Left ventricle myocardium inferior (tissue), 1 donor: ENCODE results near the gene TOX2. TPM values are rescaled to one million over a fixed set of nuclear protein-coding genes. Genes with fewer than 3 reads are reported as not detected.

Experiments used
- DNase-seq: peaks from one replicate; pipeline ENCODE4 v3.0.0-alpha.2; 2020
- H3K27ac ChIP-seq: fragments of 200-600 bp; replicated peaks from 2 replicates; pipeline ENCODE4 v1.8.0; 2021
- H3K27me3 ChIP-seq: fragments of 200-600 bp; 2 replicates; pipeline ENCODE4 v1.8.0; 2021; ENCODE audit warnings: low read depth
- H3K36me3 ChIP-seq: fragments of 200-600 bp; 2 replicates; pipeline ENCODE4 v1.8.0; 2021
- H3K4me1 ChIP-seq: fragments of 200-600 bp; 2 replicates; pipeline ENCODE4 v1.8.0; 2021
- H3K4me3 ChIP-seq: fragments of 200-600 bp; 2 replicates; pipeline ENCODE4 v1.8.0; 2021; ENCODE audit warnings: mild to moderate bottlenecking, moderate library complexity
- H3K9me3 ChIP-seq: fragments of 200-600 bp; replicated peaks from 2 replicates; pipeline ENCODE4 v1.8.0; 2021
- intact Hi-C: fragments of 100-400 bp; cut with micrococcal nuclease; formaldehyde crosslinking; loops from one replicate; pipeline ENCODE4 v1.11.0; 2022
- total RNA-seq: library from RNA; stranded (reverse); fragmentation: NEBNext Ultra II Directional; extraction: Animal tissue kit (Norgen Biotek cat#: 25700); gene quantifications from one replicate; pipeline ENCODE4 v1.2.1, GENCODE V29; 2021
- TF ChIP-seq, protein P1 (sequence below): fragments of 200-600 bp; IDR thresholded peaks from 2 replicates; pipeline ENCODE4 v1.8.0; 2021; ENCODE audit warnings: antibody characterized with exemption, mild to moderate bottlenecking, borderline replicate concordance
- donor health status: DM: no; HTN: yes; CAD: no; lungs with severe emphysema.

TOX2 gene
- total RNA-seq, 1 donor from 2014 or later, result 0.30 TPM

DNA sequence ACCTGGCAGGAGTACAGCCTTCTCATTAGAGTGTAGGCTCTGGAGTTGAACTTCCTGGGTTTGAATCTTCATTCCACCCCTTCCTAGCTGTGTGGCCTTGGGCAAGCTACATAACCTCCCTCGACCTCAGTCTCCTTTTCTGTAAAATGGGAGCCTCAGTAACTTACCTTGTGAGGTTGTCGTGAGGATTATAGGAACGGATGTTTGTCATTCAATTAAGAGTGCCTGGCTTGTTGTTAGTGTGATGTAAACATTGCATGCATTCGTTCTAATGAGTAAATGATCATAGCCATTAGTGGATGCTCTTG, 45.2 kb downstream of the TOX2 start:
- TF ChIP-seq, protein P1, sequence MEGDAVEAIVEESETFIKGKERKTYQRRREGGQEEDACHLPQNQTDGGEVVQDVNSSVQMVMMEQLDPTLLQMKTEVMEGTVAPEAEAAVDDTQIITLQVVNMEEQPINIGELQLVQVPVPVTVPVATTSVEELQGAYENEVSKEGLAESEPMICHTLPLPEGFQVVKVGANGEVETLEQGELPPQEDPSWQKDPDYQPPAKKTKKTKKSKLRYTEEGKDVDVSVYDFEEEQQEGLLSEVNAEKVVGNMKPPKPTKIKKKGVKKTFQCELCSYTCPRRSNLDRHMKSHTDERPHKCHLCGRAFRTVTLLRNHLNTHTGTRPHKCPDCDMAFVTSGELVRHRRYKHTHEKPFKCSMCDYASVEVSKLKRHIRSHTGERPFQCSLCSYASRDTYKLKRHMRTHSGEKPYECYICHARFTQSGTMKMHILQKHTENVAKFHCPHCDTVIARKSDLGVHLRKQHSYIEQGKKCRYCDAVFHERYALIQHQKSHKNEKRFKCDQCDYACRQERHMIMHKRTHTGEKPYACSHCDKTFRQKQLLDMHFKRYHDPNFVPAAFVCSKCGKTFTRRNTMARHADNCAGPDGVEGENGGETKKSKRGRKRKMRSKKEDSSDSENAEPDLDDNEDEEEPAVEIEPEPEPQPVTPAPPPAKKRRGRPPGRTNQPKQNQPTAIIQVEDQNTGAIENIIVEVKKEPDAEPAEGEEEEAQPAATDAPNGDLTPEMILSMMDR, result no peak
- H3K27me3 ChIP-seq, result no peaks in the 10 kb centered on the region
- intact Hi-C loops, result no loop called here
- DNase-seq, result no peak
- H3K36me3 ChIP-seq, result no peaks in the 10 kb centered on the region
- H3K4me3 ChIP-seq, result no peak overlapping the region
- peaks cover 39% of the 10 kb centered on the region for H3K4me1 ChIP-seq
- H3K9me3 ChIP-seq, result no peaks in the 10 kb centered on the region
- H3K27ac ChIP-seq, result no peak overlapping the region

DNA sequence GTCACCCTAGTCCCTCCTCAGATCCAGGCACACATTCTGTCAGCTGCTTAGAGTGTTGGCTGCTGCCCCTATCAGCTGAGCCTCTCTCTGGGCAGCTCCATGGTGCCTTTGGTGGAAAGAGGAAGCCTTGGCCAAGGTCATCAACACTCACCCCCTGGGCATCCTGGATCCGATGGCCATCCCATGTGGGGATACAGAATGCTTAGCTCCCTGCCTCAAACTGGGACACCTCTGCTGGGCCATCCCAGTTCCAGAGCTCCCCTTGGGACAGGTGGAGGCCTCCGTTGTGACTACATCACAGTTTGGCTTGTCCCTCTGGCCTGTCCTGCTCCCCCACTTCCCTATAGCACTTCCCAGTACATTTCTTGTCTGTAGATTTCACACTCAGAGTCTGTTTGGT, 45.6 kb downstream of the TOX2 start:
- Histone ChIP-seq H3K27me3 (no peaks in the 10 kb centered on the region), H3K9me3 (no peaks in the 10 kb centered on the region), H3K4me1 (peaks cover 35% of the 10 kb centered on the region), H3K4me3 (no peak overlapping the region), H3K27ac (no peak overlapping the region), H3K36me3 (no peaks in the 10 kb centered on the region)
- intact Hi-C loops, result no loop called here
- TF ChIP-seq, protein P1, result no peak
- no peak for DNase-seq

DNA sequence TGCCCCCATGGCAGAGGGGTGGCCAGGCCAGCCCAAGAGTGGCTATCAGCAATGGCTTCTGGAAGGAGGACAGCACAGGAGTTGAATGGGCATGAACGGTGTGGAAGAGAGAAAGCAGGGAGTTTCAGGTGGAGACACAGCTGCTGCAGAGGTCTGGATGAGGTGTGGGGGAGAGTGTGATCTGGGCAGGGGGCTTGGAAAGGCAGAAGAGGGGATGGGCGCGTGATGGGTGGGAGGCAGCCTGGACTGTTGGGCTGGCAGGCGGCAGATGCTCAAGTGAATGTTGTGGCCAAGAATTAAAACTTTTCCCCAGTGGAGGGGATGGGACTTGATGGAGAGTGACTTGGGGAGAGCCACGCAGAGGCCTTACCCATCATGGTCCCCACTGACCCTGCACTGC, 46.5 kb downstream of the TOX2 start:
- Histone ChIP-seq H3K36me3 (no peaks in the 10 kb centered on the region), H3K27me3 (no peaks in the 10 kb centered on the region), H3K4me1 (peaks cover 28% of the 10 kb centered on the region), H3K9me3 (no peaks in the 10 kb centered on the region), H3K27ac (no peak overlapping the region), H3K4me3 (no peak overlapping the region)
- intact Hi-C loops, result no loop called here
- DNase-seq, result no peak
- TF ChIP-seq, protein P1, result no peak

DNA sequence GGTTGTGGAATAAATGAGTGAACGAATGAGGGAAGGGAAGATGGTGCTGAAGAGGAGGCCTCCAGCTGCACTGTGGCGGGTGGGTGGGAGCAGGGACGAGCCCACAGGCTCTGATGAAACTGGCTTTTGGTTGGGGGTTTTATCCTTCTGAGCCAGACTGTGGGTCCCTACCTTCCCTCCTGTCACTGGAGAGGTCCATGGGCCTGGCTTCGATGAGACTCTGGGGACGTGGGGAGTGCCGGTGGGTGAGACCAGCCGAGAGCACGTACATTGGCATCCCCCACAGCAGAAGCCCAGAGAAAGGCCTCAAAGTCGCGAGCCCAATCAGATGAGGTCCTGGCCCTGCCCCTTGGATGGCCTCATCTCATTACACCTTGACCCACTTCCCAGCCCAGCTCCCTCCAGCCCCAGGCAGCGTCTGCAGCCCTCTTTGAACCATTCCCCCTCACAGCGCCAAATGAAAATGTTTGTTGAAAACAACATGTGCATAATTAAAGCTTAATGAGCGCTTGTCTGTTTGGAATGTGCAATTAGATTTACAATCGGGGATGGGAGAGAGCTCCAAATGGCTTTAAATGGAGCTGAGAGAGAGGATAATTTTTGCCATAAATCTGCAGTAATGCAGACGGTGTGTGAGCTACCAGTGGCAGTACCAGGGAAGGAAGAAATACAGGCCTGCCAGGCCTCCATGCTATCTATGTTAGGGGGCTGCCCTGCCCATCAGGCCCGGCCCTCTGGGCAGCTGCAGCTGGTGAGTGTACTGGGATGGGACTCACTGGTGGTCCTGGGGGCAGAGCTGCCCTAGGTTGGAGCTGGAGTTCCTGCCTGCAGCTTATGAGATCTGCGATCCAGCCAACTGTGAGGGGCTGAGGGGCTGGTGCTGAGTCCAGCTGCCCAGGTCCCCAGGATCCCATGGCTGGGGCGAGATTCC, 47.2 kb downstream of the TOX2 start:
- Histone ChIP-seq H3K4me1 (peaks cover 28% of the 10 kb centered on the region), H3K27me3 (no peaks in the 10 kb centered on the region), H3K9me3 (no peaks in the 10 kb centered on the region), H3K36me3 (no peaks in the 10 kb centered on the region), H3K4me3 (no peak overlapping the region), H3K27ac (no peak overlapping the region)
- no peak for DNase-seq
- TF ChIP-seq, protein P1, result no peak
- intact Hi-C loops, result no loop called here

DNA sequence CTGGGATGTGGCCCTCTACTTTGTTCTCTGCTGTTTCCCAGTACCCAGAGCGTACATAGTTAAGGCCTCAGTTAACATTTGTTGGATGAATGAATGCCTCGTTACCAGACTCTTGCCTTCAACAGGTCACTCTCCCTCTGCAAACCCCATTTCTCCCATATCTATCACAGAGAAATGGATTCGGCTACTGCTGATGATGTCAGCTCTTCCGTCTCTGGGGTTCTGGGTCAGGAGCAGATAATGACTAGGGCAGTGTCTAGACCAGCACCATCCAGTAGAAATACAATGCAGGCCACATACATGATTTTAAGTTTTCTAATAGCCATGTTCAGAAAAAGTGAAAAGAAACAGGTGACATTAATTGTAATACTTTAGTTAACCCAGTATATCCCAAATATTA, 47.9 kb downstream of the TOX2 start:
- no peak overlapping the region for H3K27ac ChIP-seq
- H3K4me1 ChIP-seq, result peaks cover 28% of the 10 kb centered on the region
- H3K36me3 ChIP-seq, result no peaks in the 10 kb centered on the region
- H3K4me3 ChIP-seq, result no peak overlapping the region
- TF ChIP-seq, protein P1, result no peak
- no peaks in the 10 kb centered on the region for H3K27me3 ChIP-seq
- no peak for DNase-seq
- no peaks in the 10 kb centered on the region for H3K9me3 ChIP-seq
- intact Hi-C loops, result no loop called here
